LNCAP (cell line): ENCODE data around the gene FIS1.

Experiments used
- TF ChIP-seq, protein P1 (sequence below): fragments of 450-650 bp; IDR thresholded peaks from 2 replicates; pipeline ENCODE4 v1.5.1; 2017; ENCODE audit warnings: mild to moderate bottlenecking

FIS1 gene

GRCh38 chr7:101241015-101241363 is 3.9 kb downstream of the FIS1 start:
- TF ChIP-seq, protein P1, sequence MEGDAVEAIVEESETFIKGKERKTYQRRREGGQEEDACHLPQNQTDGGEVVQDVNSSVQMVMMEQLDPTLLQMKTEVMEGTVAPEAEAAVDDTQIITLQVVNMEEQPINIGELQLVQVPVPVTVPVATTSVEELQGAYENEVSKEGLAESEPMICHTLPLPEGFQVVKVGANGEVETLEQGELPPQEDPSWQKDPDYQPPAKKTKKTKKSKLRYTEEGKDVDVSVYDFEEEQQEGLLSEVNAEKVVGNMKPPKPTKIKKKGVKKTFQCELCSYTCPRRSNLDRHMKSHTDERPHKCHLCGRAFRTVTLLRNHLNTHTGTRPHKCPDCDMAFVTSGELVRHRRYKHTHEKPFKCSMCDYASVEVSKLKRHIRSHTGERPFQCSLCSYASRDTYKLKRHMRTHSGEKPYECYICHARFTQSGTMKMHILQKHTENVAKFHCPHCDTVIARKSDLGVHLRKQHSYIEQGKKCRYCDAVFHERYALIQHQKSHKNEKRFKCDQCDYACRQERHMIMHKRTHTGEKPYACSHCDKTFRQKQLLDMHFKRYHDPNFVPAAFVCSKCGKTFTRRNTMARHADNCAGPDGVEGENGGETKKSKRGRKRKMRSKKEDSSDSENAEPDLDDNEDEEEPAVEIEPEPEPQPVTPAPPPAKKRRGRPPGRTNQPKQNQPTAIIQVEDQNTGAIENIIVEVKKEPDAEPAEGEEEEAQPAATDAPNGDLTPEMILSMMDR: no peak

DNA sequence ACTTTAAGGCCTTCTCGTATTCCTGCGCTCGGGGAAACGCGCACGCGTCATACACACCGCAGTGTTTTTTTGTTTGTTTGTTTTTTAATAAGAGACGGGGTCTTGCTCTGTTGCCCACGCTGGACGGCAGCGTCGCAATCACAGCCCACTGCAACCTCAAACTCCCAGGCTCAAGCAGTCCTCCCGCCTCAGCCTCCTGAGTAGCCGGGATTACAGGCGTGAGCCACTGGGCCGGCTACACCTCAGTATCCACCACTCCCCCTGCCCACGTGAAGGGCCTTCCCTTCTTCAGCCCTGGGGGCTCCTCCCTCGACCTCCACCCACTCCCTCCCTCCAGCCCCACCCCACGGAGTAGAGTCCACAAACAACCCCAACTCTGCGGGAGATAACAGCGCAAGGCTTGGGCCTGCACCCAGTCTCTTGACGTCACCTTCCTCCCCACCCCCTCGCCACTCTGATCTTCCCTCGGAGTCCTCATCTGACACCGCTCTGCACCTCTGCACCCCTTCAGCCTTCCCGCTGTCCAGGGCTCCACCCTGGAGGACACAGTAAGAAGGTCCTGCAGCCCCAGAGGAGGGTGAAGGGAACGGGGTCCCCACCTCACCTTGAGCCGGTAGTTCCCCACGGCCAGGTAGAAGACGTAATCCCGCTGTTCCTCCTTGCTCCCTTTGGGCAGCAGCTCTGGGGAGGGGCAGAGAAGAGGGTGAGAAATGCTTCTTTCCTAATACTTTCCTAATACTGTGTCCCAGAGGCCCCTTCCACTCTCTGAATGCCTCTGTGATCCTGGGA is 4.5 kb downstream of the FIS1 start:
- TF ChIP-seq, protein P1: no peak

DNA sequence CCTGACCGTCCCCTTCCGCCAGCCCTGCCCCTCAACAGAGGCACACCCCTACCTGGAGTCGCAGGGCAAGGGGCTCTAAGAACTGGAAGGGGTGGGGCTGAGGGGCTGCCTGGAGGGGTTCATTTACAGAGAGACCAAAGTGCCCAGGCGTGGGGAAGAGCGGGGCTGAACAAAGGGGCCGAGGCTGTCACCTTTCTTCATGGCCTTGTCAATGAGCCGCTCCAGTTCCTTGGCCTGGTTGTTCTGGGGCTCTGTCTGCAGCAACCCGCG is 5.0 kb downstream of the FIS1 start:
- TF ChIP-seq, protein P1: no peak

GRCh38 chr7:101239191-101239950 is 5.5 kb downstream of the FIS1 start:
- TF ChIP-seq, protein P1: no peak

GRCh38 chr7:101238226-101239182 is 6.4 kb downstream of the FIS1 start:
- TF ChIP-seq, protein P1: no peak

GRCh38 chr7:101237206-101238067 is 7.4 kb downstream of the FIS1 start, which contains the start of gene CLDN15:
Gene CLDN15 (minus strand): TSS chr7:101237802. CDS start chr7:101237581, 221 bp downstream.
- TF ChIP-seq, protein P1: no peak
